Neural crest cell (in vitro differentiated cells): Measurements from ENCODE around the gene ESRRB. TPM values are rescaled to one million over a fixed set of nuclear protein-coding genes. Genes with fewer than 3 reads are reported as not detected.

Experiments
- DNase-seq: peaks from one replicate; pipeline ENCODE4 v3.0.0; 2021; ENCODE audit warnings: low read depth, mixed read lengths, low spot score
- H3K27ac Mint-ChIP-seq: one replicate; pipeline ENCODE4 v1.8.0; 2021; ENCODE audit warnings: mild to moderate bottlenecking, mixed read lengths; ENCODE audit not compliant: unreplicated experiment
- H3K27me3 Mint-ChIP-seq: 2 replicates; pipeline ENCODE4 v1.8.0; 2021; ENCODE audit warnings: low read depth, mild to moderate bottlenecking, mixed read lengths
- H3K36me3 Mint-ChIP-seq: 2 replicates; pipeline ENCODE4 v1.8.0; 2021; ENCODE audit warnings: low read depth, mild to moderate bottlenecking, mixed read lengths
- H3K4me1 Mint-ChIP-seq: 2 replicates; pipeline ENCODE4 v1.8.0; 2021; ENCODE audit warnings: mixed read lengths
- H3K4me3 Mint-ChIP-seq: one replicate; pipeline ENCODE4 v1.8.0; 2021; ENCODE audit warnings: mild to moderate bottlenecking, mixed read lengths
- H3K9me3 Mint-ChIP-seq: 2 replicates; pipeline ENCODE4 v1.8.0; 2021; ENCODE audit warnings: mixed read lengths
- total RNA-seq: library from RNA; stranded (reverse); gene quantifications from 2 replicates; pipeline ENCODE4 v1.2.1, GENCODE V29; 2021
- TF ChIP-seq, protein P1 (sequence below): fragments of 200-600 bp; sonication (generic); conservative IDR thresholded peaks from 2 replicates; pipeline ENCODE4 v1.5.0; 2021; ENCODE audit warnings: antibody characterized with exemption, mild to moderate bottlenecking

Gene ESRRB
- total RNA-seq, 1 donor from 2014 or later: 0.28 TPM

DNA sequence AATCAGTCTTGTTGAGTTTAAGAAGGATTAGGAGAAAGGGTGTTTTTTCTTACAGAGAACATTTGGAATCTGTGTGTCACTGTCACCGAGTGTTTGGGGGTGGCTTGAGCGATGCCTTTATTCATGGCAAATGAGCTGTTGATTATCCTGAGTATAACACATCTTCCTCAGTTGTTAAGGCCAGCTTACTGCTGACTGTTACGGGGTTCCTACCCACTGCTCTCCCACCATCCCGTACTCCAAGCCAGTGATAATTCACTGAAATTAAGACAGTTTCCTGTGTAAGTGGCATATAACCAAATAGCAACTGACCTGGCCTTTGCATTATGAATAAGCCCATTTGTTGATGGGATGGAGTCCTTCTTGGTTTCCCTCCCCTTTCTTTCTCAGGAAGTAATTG is 9.5 kb downstream of the ESRRB start:
- Mint-ChIP-seq H3K9me3 (no peaks in the 10 kb centered on the region), H3K36me3 (no peaks in the 10 kb centered on the region), H3K4me3 (no peak overlapping the region), H3K27ac (no peak overlapping the region), H3K4me1 (no peaks in the 10 kb centered on the region), H3K27me3 (peaks cover 68% of the 10 kb centered on the region)
- no peak for DNase-seq
- TF ChIP-seq, protein P1, sequence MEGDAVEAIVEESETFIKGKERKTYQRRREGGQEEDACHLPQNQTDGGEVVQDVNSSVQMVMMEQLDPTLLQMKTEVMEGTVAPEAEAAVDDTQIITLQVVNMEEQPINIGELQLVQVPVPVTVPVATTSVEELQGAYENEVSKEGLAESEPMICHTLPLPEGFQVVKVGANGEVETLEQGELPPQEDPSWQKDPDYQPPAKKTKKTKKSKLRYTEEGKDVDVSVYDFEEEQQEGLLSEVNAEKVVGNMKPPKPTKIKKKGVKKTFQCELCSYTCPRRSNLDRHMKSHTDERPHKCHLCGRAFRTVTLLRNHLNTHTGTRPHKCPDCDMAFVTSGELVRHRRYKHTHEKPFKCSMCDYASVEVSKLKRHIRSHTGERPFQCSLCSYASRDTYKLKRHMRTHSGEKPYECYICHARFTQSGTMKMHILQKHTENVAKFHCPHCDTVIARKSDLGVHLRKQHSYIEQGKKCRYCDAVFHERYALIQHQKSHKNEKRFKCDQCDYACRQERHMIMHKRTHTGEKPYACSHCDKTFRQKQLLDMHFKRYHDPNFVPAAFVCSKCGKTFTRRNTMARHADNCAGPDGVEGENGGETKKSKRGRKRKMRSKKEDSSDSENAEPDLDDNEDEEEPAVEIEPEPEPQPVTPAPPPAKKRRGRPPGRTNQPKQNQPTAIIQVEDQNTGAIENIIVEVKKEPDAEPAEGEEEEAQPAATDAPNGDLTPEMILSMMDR: no peak

DNA sequence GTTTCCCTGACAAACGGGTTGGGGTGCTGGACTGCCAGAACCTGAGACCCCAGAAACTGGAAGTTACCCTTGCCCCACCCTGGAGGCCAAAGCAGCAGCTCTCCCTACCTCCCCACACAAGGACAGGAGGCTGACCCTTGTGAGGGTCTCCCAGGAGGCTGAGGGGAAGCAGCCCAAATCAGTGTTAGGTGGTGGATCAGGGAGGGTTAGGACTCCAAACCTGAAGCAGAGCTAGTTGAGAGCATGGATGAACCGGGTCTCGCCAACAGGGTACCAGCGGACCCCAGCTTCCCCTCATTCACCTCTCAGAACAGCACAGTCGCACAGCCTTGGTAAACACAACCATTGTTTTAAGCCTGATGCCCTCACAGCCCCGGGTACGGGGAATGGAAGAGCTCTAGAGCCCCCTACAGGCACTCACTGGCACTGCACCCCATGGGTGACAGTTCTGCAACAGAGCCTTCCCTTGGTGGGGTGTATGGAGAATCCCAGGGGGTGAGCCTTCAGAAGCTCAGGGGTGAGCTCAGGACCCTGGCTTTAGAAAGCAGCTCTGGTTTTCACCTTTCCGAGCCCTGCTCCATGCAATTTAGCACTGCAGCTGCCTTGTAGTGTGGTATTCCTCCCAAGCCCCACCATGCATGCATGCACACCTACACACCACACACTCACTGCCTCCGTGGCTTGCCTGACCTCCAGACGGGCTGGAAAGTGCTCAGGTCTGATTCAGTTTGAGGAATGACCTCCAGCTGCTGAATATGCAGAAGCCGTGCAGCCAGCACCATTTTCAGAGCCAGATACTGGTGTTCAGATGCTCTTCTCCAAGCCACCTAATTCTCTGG is 11.2 kb downstream of the ESRRB start:
- Mint-ChIP-seq H3K9me3 (no peaks in the 10 kb centered on the region), H3K27me3 (peaks cover 51% of the 10 kb centered on the region), H3K27ac (no peak overlapping the region), H3K4me1 (no peaks in the 10 kb centered on the region), H3K36me3 (no peaks in the 10 kb centered on the region), H3K4me3 (no peak overlapping the region)
- DNase-seq: peak; percentile 87
- TF ChIP-seq, protein P1: peak; percentile 96

DNA sequence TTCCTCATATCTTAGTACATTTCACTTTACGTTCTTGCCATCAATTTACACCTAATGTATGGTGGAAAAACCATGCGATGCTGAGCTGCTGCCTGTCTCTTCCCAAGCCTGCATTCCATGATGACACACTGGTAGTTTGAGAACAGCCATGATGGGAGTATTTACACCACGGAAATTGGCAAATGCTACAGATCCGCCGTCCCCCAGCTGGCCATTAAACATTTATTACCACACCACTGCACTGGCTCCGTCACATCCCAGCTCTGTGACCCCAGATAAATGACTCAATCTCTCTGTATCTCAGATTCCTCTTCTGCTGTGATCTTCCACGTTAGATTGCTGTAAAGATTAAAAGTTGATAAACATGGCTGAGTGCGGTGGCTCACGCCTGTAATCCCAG is 13.9 kb downstream of the ESRRB start:
- no peak for DNase-seq
- no peak overlapping the region for H3K4me3 Mint-ChIP-seq
- peak overlapping the region; percentile 28 for H3K27ac Mint-ChIP-seq
- peaks cover 24% of the 10 kb centered on the region for H3K27me3 Mint-ChIP-seq
- H3K9me3 Mint-ChIP-seq: no peaks in the 10 kb centered on the region
- TF ChIP-seq, protein P1: no peak
- no peaks in the 10 kb centered on the region for H3K4me1 Mint-ChIP-seq
- H3K36me3 Mint-ChIP-seq: no peaks in the 10 kb centered on the region

DNA sequence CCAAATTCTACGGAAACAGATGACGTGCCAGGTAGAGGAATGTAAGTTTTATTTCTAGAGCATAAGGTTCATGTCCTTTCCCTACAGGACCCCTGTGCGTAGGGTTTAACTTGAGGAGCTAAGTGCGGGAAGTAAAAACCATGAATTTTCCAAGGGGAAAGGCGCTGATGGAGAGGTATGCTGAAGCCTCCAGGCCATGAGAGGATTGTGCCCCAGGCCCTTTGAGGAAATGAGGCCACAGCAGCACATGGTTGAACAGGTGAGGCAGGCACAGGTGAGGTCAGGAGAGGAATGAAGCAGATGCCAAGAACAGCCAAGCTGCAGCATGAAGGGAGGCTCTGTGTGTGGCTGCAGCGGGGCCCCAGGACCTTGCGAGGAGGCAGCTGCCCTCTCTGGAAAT is 14.7 kb downstream of the ESRRB start:
- peaks cover 16% of the 10 kb centered on the region for H3K27me3 Mint-ChIP-seq
- H3K27ac Mint-ChIP-seq: peak overlapping the region; percentile 60
- no peaks in the 10 kb centered on the region for H3K4me1 Mint-ChIP-seq
- TF ChIP-seq, protein P1: no peak
- no peak for DNase-seq
- H3K36me3 Mint-ChIP-seq: no peaks in the 10 kb centered on the region
- no peak overlapping the region for H3K4me3 Mint-ChIP-seq
- H3K9me3 Mint-ChIP-seq: no peaks in the 10 kb centered on the region

DNA sequence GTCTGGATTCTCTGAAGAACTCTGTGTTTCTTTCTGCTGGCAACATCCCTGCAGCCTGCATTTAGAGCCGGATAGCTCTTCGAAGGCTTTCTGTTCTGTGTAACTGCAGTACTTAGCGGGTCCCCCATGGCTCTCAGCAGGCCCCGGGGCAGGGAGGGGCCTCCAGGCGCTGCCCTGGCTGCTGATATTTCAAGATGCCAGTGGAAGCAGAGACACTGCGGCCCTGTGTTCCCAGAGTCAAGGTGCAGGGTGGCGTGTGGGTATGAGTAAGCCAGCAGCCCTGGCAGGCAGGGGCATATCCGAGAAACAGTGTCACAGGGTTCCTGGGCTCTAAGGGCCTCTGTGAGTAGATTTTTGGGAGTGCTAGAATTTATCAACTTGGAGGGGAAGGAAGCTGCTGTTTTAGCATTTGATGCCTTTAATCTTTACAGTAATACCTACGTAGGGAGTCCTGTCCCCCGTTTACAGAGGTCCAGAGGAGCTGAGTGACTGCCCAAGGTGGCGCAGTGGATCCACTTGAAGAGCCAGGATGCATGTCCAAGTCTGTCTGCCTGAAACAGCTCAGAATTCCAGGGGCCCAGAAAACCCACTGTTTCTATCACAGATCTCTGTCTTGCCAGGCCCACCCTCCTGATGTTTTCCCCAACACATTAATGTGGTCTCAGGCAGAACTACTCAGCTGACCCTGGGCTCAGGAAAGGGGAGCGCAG is 16.2 kb downstream of the ESRRB start:
- no peaks in the 10 kb centered on the region for H3K4me1 Mint-ChIP-seq
- H3K36me3 Mint-ChIP-seq: no peaks in the 10 kb centered on the region
- no peak overlapping the region for H3K27ac Mint-ChIP-seq
- TF ChIP-seq, protein P1: no peak
- DNase-seq: no peak
- no peak overlapping the region for H3K4me3 Mint-ChIP-seq
- no peaks in the 10 kb centered on the region for H3K9me3 Mint-ChIP-seq
- H3K27me3 Mint-ChIP-seq: peaks cover 5% of the 10 kb centered on the region
